Fibroblast of lung (primary cell): ENCODE data around the gene CBFB. TPM values are rescaled to one million over a fixed set of nuclear protein-coding genes. Genes with fewer than 3 reads are reported as not detected.

Experiments
- DNase-seq, 2 donors: peaks; one replicate each; pipeline versions ENCODE4 v3.0.0 to v3.0.0-alpha.2; 2010; ENCODE audit warnings: low read depth in 2 of 2
- H2AFZ ChIP-seq: 2 replicates; pipeline ENCODE4 v1.5.1; 2012; ENCODE audit warnings: low read length, control low read depth, inconsistent platforms
- H3K27ac ChIP-seq: 2 replicates; pipeline ENCODE4 v1.5.1; 2011; ENCODE audit warnings: low read length, control low read depth; ENCODE audit not compliant: insufficient read depth
- H3K27me3 ChIP-seq: 2 replicates; pipeline ENCODE4 v1.5.1; 2011; ENCODE audit warnings: mild to moderate bottlenecking, low read length; ENCODE audit not compliant: control insufficient read depth, insufficient read depth
- H3K36me3 ChIP-seq: 2 replicates; pipeline ENCODE4 v1.5.1; 2011; ENCODE audit warnings: low read length; ENCODE audit not compliant: control insufficient read depth, insufficient read depth
- H3K4me1 ChIP-seq: 2 replicates; pipeline ENCODE4 v1.5.1; 2011; ENCODE audit warnings: low read length; ENCODE audit not compliant: control insufficient read depth, insufficient read depth; ENCODE audit errors: extremely low read depth
- H3K4me2 ChIP-seq: 2 replicates; pipeline ENCODE4 v1.5.1; 2011; ENCODE audit warnings: low read length, control low read depth; ENCODE audit not compliant: insufficient read depth; ENCODE audit errors: extremely low read depth
- H3K4me3 ChIP-seq, 4 experiments: fragments of 200-600 bp in 1 of 4; sonication (generic) in 1 of 4; replicated peaks in 1 of 4; 2 replicates each; pipeline ENCODE4 v1.5.1; 2011 to 2016; ENCODE audit warnings: low read length in 4 of 4, low read depth in 3 of 4, mild to moderate bottlenecking in 3 of 4, control low read depth in 2 of 4, inconsistent platforms in 1 of 4, mixed read lengths in 1 of 4; ENCODE audit not compliant: insufficient read depth in 1 of 4; ENCODE audit errors: control extremely low read depth in 1 of 4
- H3K79me2 ChIP-seq: 2 replicates; pipeline ENCODE4 v1.5.1; 2012; ENCODE audit warnings: mild to moderate bottlenecking, low read length, inconsistent platforms; ENCODE audit not compliant: control insufficient read depth, insufficient read depth
- H3K9ac ChIP-seq: 2 replicates; pipeline ENCODE4 v1.5.1; 2011; ENCODE audit warnings: mild to moderate bottlenecking, low read length, control low read depth; ENCODE audit not compliant: insufficient read depth
- H3K9me3 ChIP-seq: 2 replicates; pipeline ENCODE4 v1.5.1; 2012; ENCODE audit warnings: low read depth, low read length; ENCODE audit not compliant: control insufficient read depth, insufficient read depth
- H4K20me1 ChIP-seq: 2 replicates; pipeline ENCODE4 v1.5.1; 2011; ENCODE audit warnings: low read length; ENCODE audit not compliant: control insufficient read depth, insufficient read depth; ENCODE audit errors: extremely low read depth
- EZH2 ChIP-seq: IDR thresholded peaks from 2 replicates; pipeline ENCODE4 v1.5.1; 2012; ENCODE audit warnings: low read length, control low read depth, mild to moderate bottlenecking; ENCODE audit errors: missing control alignments
- polyA plus RNA-seq, 2 donors: library from polyadenylated mRNA; depleted of rRNA in 1 of 2; stranded (reverse) in 1 of 2; unstranded in 1 of 2; fragments of >200 nt; gene quantifications; 2 replicates each; pipeline ENCODE4 v1.2.1, GENCODE V29; 2011 to 2012; ENCODE audit warnings: missing spikeins in 1 of 2
- total RNA-seq: library from RNA; depleted of rRNA; stranded (reverse); fragments of >200 nt; gene quantifications from 2 replicates; pipeline ENCODE4 v1.2.1, GENCODE V29; 2014
- TF ChIP-seq, protein P1 (sequence below), 2 donors: IDR thresholded peaks in 1 of 2; conservative IDR thresholded peaks in 1 of 2; 1 replicate in 1 of 2; 2 replicates in 1 of 2; pipeline ENCODE4 v1.5.1; 2011 to 2012; ENCODE audit warnings: low read length in 2 of 2, control low read depth in 1 of 2, inconsistent platforms in 1 of 2, low read depth in 1 of 2, mild to moderate bottlenecking in 1 of 2

CBFB gene
- total and polyA plus RNA-seq, 2 donors (not counting 1 experiment from before 2014, with no cell fraction given) = 51.7 to 64.1 TPM

DNA sequence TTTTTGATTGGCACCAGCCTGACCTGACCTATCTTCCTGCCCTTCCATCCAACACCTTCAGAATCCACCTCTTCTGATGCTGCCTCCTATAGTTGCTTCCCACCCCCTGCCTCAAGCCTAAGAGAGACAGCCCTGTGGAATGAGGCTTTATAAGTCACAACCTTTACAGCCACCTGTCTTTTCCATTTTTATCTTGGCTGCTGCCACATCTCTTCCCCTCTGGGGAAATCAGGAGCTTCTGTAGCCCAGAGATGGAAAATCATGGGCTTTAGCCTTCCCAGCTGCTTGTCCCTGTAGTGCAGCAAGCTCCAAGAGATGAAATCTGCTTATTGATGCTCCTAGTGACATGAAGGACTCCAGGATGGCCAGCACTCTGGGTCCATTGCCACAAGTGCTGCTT, 99.5 kb downstream of the CBFB start:
- Histone ChIP-seq H3K27me3 (no peaks in the 10 kb centered on the region), H3K4me2 (no peak overlapping the region), H2AFZ (no peak overlapping the region), H3K9ac (no peak overlapping the region), H3K27ac (no peak overlapping the region), H3K4me1 (no peaks in the 10 kb centered on the region), H4K20me1 (no peaks in the 10 kb centered on the region), H3K36me3 (no peaks in the 10 kb centered on the region), H3K4me3 (no peak overlapping the region), H3K9me3 (no peaks in the 10 kb centered on the region), H3K79me2 (no peaks in the 10 kb centered on the region)
- TF ChIP-seq, protein P1, sequence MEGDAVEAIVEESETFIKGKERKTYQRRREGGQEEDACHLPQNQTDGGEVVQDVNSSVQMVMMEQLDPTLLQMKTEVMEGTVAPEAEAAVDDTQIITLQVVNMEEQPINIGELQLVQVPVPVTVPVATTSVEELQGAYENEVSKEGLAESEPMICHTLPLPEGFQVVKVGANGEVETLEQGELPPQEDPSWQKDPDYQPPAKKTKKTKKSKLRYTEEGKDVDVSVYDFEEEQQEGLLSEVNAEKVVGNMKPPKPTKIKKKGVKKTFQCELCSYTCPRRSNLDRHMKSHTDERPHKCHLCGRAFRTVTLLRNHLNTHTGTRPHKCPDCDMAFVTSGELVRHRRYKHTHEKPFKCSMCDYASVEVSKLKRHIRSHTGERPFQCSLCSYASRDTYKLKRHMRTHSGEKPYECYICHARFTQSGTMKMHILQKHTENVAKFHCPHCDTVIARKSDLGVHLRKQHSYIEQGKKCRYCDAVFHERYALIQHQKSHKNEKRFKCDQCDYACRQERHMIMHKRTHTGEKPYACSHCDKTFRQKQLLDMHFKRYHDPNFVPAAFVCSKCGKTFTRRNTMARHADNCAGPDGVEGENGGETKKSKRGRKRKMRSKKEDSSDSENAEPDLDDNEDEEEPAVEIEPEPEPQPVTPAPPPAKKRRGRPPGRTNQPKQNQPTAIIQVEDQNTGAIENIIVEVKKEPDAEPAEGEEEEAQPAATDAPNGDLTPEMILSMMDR (conservative IDR thresholded peaks at IDR 0.05 in 1 of 2, IDR thresholded peaks at IDR 0.05 in 1 of 2; ENCODE audit: low read depth in 1 of 2, low read length in 2 of 2) = no peak
- no peak for TF ChIP-seq EZH2
- DNase-seq = no peak

GRCh38 chr16:67128887-67129286, 99.9 kb downstream of the CBFB start:
- no peak overlapping the region for H3K27ac ChIP-seq
- no peaks in the 10 kb centered on the region for H3K4me1 ChIP-seq
- TF ChIP-seq EZH2 = no peak
- TF ChIP-seq, protein P1 (conservative IDR thresholded peaks at IDR 0.05 in 1 of 2, IDR thresholded peaks at IDR 0.05 in 1 of 2; ENCODE audit: low read depth in 1 of 2, low read length in 2 of 2) = no peak
- no peak overlapping the region for H3K4me2 ChIP-seq
- no peaks in the 10 kb centered on the region for H4K20me1 ChIP-seq
- no peaks in the 10 kb centered on the region for H3K79me2 ChIP-seq
- H2AFZ ChIP-seq = no peak overlapping the region
- no peaks in the 10 kb centered on the region for H3K9me3 ChIP-seq
- no peaks in the 10 kb centered on the region for H3K27me3 ChIP-seq
- no peaks in the 10 kb centered on the region for H3K36me3 ChIP-seq
- DNase-seq = no peak
- H3K4me3 ChIP-seq = no peak overlapping the region
- H3K9ac ChIP-seq = no peak overlapping the region

- Histone ChIP-seq H4K20me1 (no peaks in the 10 kb centered on the region), H3K36me3 (no peaks in the 10 kb centered on the region), H2AFZ (no peak overlapping the region), H3K4me2 (no peak overlapping the region), H3K4me3 (no peak overlapping the region), H3K27ac (no peak overlapping the region), H3K9me3 (no peaks in the 10 kb centered on the region), H3K27me3 (no peaks in the 10 kb centered on the region), H3K79me2 (no peaks in the 10 kb centered on the region), H3K4me1 (no peaks in the 10 kb centered on the region), H3K9ac (no peak overlapping the region)
- TF ChIP-seq EZH2 = no peak
- TF ChIP-seq, protein P1 (conservative IDR thresholded peaks at IDR 0.05 in 1 of 2, IDR thresholded peaks at IDR 0.05 in 1 of 2; ENCODE audit: low read depth in 1 of 2, low read length in 2 of 2) = no peak
- DNase-seq = no peak
Observed at GRCh38 chr16:67129422-67129821, 100.5 kb downstream of the CBFB start.
